DMS 273 (cell line): Measurements from ENCODE around the gene CEACAM19.
"Not testable (repeated sequence)": the region's sequence is repeated elsewhere in the genome, so short reads cannot be mapped to it uniquely, and the experiment has no call there.

ENCODE experiments used
- DNase-seq: peaks from one replicate; lab custom pipeline; 2025; ENCODE audit not compliant: unreplicated experiment; lab: John Stamatoyannopoulos, UW

CEACAM19 gene

DNA sequence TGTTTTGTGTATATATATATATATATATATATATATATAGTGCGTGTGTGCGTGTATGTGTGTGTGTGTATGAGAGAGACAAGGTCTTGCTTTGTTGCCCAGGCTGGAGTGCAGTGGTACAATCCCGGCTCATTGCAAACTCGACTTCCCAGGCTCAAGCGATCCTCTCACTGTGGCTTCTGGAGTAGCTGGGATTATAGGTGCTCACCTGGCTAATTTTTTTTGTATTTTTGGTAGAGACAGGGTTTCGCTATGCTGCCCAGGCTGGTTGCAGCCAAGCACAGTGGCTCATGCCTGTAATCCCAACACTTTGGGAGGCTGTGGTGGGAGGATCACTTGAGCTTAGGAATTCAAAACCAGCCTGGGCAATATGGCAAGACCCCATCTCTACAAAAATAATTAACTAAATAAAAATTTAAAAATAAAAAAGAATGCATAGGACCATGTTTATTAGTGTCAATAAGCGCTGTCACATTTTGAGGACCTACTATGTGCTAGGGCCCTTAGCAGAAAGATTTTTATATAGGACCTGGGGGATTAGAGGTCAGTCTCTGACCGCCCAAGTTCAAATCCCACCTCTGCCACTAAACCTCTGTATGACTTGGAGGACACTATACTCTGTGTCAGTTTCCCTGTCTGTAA, 25.8 kb upstream of the CEACAM19 start:
- DNase-seq: no peak

- DNase-seq: no peak
Measured at GRCh38 chr19:44646049-44646416, 25.2 kb upstream of the CEACAM19 start.

- no peak for DNase-seq
Measured at GRCh38 chr19:44647144-44647543, 24.1 kb upstream of the CEACAM19 start.

GRCh38 chr19:44648631-44649251, 22.5 kb upstream of the CEACAM19 start:
- DNase-seq: no peak

GRCh38 chr19:44649578-44650145, 21.6 kb upstream of the CEACAM19 start:
- DNase-seq: no peak

GRCh38 chr19:44653343-44653742, 17.9 kb upstream of the CEACAM19 start:
- DNase-seq: no peak

DNA sequence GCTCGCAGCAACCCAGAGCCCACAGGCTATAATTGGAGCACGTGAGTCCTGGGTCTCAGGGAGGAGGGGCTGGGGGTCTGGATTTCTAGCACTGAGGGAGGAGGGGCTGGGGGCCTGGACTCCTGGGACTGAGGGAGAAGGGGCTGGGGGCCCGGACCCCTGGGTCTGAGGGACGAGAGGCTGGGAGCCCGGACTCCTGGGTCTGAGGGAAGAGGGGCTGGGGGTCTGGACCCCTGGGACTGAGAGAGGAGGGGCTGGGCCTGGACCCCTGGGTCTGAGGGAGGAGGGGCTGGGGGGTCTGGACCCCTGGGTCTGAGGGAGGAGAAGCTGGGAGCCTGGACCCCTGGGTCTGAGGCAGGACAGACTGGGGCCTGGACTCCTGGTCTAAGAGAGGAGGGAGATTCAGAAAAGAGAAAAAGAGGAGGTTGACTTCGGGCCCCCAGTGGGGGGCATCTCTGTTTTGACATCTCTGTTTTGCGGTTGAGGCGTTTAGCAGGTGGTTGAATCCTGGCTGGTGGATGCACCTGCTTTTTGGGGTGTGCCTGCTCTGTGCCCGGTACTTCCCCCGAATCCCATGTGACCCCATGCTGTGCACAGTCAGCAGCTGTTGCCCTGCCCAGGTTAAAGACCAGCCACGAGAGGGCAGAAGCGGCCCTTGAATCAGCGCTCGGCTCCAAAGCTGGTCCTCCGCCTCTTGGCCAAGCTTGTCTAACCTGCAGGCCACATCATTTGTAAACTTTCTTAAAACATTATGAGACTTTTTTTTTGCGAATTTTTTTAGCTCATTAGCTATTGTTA, 17.1 kb upstream of the CEACAM19 start:
- peak; percentile 65 for DNase-seq

DNA sequence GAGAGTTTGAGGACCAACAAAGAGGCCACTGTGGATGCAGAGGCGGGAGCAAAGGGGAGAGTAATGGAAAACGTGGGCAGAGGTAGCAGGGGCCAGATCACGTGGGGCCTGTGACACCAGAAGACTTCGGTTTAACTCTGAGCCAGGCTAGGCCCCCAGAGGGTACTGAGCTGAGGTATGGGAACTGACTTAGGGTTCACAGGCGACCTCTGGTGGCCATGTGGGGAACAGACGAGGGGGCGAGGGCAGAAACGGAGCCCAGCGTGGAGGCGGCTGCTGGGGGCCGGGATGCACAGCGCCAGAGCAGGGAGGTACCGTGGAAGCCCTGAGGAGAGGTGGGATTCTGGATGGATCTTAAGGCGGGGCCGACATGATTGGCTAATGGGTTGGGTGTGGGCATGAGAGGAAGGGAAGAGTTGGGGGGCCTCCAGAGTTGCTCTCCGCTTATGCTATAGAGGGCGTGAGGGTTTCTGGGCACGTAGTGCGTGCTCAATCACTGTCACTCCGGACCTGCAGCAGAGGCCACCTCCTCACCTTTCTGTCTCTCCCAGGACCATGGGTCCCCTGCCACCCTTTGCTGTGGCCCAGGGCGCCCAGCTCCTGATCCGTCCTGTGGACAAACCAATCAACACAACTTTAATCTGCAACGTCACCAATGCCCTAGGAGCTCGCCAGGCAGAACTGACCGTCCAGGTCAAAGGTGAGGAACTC, 13.9 kb upstream of the CEACAM19 start:
- peak; percentile 80 for DNase-seq

DNA sequence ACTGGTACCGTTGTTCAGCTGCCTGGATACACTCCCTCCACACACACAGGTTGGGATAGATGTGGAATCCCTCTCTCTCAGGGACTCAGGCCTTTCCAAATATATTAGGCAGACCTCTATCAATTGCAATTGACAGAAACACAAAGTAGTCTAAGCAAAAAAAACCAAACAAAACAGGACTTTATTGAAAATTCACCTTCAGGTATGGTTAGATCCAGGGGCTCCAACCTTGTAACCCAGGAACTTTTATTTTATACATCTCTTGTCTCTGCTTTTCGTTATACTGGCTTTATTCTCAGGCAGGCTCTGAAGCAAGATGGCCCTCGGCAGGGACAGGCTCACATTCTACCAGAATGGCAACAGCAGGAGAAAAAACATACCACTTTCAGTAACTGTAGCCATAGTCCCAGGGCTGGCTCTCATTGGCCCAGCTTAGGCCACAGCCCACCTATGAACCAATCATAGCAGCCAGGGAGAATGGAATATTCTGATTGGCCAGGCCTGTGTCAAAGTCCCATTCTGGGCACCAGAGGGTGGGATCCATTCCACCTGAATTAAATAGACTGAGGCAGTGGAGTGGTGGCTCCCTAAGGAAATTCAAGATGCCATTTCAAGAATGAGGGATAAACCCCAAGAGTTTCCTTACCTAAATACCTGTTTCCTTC, 13.1 kb upstream of the CEACAM19 start:
- peak; percentile 39 for DNase-seq

DNA sequence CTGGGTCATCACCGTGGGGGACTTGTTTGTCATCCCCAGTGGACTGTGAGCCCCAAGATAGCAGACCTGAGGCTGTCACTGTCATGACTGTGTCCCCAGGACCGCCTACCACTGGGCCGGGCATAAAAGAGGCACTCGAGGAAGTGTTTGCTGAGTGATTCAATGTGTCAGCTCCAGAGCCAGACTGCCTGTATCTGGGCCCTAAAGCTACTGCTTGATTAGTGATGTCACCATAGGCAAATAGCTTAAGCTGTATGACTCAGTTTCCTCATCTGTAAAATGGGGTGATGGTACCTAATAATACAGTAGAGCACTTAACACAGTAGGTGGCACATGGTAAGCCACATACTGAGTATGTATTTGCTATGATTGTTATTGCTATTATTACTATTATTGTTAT, 11.2 kb upstream of the CEACAM19 start:
- no peak for DNase-seq

DNA sequence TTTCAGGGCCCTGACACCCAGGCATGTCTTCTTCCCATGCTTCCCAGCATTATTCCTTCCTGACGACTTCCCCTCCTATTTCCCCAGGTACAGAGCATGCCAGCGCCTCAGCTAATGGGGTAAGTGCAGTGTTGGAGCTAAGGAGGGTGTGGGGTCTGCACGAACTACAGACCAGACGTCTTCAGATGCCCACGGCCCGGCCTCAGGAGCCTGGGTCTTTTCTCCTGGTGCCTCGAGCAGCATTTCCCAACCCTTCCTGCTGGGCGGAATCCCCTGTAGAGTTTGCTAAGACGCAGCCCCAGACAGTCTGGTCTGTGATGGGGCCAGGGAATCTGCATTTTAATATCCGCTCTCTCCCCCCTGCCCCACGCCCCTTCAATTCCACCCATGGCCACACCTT, 10.1 kb upstream of the CEACAM19 start:
- no peak for DNase-seq

GRCh38 chr19:44661904-44662303, 9.4 kb upstream of the CEACAM19 start:
- peak; percentile 72 for DNase-seq

- no peak for DNase-seq
Measured at GRCh38 chr19:44662691-44663385, 8.4 kb upstream of the CEACAM19 start.

- DNase-seq: no peak
Measured at GRCh38 chr19:44663996-44664395, 7.3 kb upstream of the CEACAM19 start.

- DNase-seq: no peak
Measured at GRCh38 chr19:44664976-44665375, 6.3 kb upstream of the CEACAM19 start.

DNA sequence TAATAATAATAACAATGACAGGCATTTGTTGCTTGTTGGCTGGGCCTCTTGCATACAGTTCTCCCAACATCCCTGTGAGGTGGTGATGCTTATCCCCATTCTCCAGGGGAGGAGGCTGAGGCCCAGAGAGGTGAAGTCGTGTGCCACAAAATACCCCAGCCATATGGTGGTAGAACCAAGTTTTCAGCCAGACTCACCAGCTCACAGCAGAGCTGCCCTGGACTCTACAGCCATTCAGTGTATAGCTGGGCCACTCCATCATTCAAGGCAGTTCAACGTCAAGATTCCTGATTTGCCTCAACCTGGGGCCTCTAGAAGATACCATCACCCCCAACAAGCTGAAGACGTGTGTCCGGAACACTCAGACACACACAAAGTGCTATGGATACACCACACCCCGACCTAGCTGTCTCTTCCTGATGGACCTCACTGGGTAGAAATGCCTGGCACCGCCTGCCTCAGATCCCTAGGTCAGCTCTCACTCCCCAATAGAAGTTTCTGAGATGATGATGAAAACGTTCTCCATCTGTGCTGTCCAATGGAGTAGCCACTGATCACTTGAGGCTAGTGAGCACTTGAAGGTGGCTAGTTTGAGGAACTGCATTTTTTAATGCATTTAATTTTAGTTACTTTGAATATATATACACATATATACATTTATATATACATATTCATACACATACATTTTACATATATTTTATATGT, 4.3 kb upstream of the CEACAM19 start:
- DNase-seq: peak; percentile 36

GRCh38 chr19:44668985-44669764, 2.1 kb upstream of the CEACAM19 start:
- no peak for DNase-seq

- DNase-seq: not testable (repeated sequence)
Measured at GRCh38 chr19:44670027-44670426, 1.3 kb upstream of the CEACAM19 start.

DNA sequence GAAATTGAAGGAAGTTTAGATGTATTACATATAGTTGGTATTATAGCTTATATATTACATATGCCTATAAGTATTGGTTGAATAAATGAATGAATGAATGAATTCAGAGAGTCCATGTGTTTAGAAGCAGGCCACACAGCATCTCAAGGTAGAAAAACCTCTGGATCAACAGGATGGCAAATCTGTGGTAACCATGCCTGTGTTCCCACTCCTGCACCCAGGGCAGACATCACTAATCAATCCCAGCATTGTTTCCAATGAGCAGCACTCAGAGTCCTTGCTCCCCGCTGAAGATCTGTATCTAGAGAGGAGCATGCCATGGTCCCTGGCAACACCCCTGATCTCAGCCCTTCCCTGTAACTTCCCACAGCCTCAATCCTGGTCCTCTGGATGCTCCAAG, 944 bp downstream of the CEACAM19 start:
- peak; percentile 26 for DNase-seq
